GM21381 (cell line): ENCODE measurements around the gene TAB2.

ENCODE experiments used
- ATAC-seq: cut with Tn5 transposase; IDR thresholded peaks from one replicate; pipeline ENCODE4 v1.9.1; 2021; ENCODE audit warnings: mild to moderate bottlenecking, moderate library complexity; ENCODE audit not compliant: unreplicated experiment

Gene TAB2

GRCh38 chr6:149405823-149406765, 88.6 kb downstream of the TAB2 start:
- no peak for ATAC-seq

DNA sequence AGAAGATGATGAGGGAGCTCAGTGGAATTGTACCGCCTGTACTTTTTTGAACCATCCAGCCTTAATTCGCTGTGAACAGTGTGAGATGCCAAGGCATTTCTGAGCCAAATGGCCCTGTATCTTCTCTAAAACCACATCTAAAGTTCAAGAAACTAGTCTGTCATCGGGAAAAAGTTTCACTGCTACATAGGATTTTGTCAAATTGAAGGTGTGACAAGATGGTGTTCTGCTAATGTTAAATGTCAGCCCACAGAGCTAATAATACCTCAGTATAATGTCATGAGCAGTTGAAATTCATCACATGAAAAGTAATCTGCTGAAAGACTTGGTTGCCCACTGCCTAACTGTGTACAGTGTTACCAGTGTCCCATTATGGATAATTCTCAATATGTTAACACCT, 92.1 kb downstream of the TAB2 start:
- ATAC-seq: no peak

GRCh38 chr6:149410557-149410956, 93.0 kb downstream of the TAB2 start:
- ATAC-seq: no peak

GRCh38 chr6:149414009-149414408, 96.5 kb downstream of the TAB2 start:
- ATAC-seq: no peak

GRCh38 chr6:149414821-149415220, 97.3 kb downstream of the TAB2 start:
- ATAC-seq: no peak

DNA sequence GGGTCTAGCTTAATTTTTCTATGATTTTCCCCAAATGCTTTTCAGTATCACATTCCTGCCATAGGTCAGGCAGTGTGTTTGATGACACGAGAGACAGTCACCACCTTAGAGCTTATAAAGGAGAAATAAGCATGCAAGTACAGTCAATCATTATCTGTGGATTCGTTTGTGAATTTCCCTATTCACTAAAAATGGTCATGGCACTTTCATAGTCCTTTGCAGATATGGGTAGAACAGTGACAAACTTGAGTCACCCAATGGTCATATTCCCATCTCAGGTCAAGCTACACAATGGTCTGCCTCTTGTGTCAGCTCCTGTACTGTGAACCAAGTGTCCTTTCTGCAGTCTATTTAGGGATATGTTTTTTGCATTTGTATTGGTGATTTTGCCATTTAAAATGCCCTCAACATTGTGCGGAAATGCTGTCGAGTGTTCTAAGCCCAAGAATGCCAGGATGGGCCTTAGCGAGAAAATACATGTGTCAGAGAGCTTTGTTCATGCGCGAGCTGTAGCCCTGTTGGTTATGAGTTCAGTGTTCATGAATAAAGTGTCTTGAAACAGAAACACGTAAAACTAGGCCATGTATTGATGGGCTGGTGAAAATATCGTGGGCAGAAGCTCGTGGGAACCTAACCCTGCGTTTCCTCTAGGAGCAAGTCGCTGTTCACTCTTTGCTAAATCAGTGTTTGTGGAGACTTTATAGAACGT, 102.3 kb downstream of the TAB2 start:
- ATAC-seq: no peak

- ATAC-seq: no peak
Observed at GRCh38 chr6:149421132-149421531, 103.6 kb downstream of the TAB2 start.

GRCh38 chr6:149422581-149422980, 105.1 kb downstream of the TAB2 start:
- ATAC-seq: no peak

- ATAC-seq: no peak
Observed at GRCh38 chr6:149423964-149424440, 106.5 kb downstream of the TAB2 start.

- ATAC-seq: no peak
Observed at GRCh38 chr6:149425224-149425623, 107.7 kb downstream of the TAB2 start.

DNA sequence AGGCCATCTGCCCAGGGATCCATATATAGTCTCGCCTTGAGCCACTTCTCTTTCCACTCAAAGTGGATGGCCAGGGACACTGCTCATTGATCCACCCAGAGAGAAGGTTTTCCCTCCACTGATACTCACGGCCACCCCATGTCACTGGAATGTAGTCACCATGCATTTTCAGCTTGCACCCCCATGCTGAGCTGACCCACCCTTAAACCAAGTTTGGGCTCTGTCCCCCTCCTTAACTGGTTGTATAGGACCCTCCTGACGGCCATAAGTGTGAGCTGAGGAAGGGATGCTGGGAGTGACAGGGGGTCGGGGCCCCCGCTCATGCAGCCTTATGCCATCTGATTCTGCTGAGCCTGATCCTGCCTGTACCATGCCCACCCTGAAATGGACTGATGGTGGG, 108.2 kb downstream of the TAB2 start:
- no peak for ATAC-seq

GRCh38 chr6:149428606-149429005, 111.1 kb downstream of the TAB2 start:
- no peak for ATAC-seq

DNA sequence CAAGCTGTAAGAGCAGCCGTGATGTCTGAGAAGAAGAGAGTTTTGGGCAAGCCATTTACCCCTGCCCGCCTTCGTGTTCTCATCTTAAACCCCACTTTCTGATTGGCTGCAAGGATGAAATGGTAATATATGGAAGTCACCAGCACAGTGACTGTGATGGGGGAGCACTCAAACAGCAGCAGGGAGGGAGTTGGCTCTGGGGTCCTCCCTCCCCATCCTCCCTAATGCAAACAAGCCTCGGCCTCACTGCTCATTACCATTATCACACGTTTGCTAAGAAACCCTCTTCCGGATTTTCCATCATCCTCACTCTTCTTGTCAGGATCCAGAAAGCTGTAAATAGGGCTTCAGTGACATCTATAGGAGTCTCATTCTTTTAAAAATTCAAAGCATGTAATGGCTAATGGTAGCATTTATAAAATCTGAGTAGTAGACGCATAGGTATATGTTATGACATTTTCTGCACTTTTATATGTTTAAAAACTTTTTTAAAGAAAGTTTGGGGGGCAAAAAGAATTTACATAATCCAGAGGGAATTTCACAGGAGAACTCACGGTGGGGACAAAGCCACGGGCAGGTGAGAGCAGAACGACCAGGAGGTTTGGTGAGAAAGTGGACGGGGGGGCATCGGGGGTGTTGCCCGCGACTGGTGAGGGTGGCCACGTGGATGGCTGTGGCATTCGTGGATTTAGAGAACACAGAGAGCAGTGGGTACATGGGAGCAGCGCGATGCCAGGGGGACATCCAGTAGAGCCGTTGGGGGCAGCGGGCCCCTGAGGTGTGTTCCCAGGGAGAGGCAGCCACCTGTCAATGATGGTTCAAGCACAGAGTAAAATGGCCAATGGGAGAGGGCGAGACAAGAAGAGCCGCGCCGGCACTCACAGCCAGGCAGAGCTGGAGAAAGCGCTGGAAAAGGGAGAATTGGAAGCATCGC, 112.2 kb downstream of the TAB2 start:
- ATAC-seq: no peak

GRCh38 chr6:149431905-149432775, 114.6 kb downstream of the TAB2 start:
- ATAC-seq: peak; percentile 80

GRCh38 chr6:149433405-149433804, 115.9 kb downstream of the TAB2 start:
- ATAC-seq: no peak

DNA sequence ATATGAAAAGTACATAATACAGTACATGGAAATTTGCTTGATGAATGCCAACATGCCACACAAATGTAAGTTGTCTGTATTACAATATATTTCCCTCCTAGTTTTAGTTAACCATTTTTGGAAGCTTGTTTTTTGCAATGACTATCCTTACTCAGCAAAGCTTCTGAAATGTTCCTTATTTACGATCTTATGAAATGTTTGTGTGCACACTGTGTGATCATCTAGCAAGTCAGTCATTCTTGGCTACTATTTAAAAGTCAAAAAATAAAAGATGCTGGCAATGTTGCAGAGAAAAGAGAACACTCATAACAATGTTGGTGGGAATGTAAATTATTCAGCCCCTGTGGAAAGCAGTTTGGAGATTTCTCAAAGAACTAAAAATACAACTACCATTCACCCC, 116.4 kb downstream of the TAB2 start:
- ATAC-seq: no peak

- no peak for ATAC-seq
Observed at GRCh38 chr6:149435919-149436586, 118.5 kb downstream of the TAB2 start.

- no peak for ATAC-seq
Observed at GRCh38 chr6:149436647-149437046, 119.1 kb downstream of the TAB2 start.

- no peak for ATAC-seq
Observed at GRCh38 chr6:149437212-149437611, 119.7 kb downstream of the TAB2 start.
